Measurements from ENCODE around the gene SYTL3.
A peak's percentile ranks its signal among the peaks of the same experiment; 100 is the strongest.
"Not testable (repeated sequence)": the region's sequence is repeated elsewhere in the genome, so short reads cannot be mapped to it uniquely, and the experiment has no call there.

SYTL3 gene

DNA sequence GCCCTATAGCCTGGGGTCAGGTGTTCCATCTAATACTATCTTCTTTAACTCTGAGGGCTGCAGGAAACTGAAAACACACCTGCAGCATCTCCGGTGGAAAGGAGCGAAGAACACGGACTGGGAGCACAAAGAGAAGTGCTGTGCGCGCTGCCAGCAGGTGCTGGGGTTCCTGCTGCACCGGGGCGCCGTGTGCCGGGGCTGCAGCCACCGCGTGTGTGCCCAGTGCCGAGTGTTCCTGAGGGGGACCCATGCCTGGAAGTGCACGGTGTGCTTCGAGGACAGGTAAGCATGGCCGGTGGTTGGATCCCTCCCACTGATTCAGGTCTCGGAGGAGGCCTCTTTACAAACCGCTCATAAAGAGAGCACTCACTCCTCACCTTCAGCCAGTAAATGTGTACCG, 15.5 kb downstream of the SYTL3 start:
- DNase-seq, result no peak

DNA sequence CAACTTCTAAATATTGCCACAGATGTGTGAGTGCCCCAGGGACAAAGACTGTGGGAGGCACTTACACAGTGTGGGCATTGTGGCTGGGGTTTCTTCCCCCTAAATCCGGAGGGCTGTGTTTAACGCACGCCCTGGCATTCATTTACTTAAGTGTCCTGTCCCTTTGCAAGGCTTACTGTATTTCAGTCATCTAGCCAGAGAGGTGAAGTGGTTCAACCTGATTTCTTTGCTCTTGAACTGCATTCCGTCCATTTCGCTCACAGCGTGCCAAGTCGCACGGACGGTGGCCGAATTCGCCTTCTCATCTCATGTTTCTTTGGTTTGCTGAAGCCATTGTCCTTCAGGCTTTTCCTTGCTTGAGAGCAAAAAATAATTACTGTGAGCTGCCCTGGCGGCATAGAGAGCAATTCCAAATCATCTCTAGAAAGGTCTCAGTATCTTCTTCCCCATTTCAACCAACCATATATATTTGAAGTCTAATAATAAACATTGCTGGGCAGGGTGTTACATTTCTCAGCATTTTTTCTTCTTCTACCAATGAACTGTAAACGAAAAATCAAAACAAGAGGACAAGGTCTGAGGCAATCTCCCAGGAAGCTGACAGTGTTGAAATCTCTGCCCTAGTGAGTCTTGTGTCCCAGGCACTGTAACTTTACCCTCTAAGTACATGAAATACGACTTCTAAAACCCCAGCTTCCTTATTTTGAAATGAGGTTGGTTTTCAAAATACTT, 16.9 kb downstream of the SYTL3 start:
- DNase-seq, result peak; percentile 59

DNA sequence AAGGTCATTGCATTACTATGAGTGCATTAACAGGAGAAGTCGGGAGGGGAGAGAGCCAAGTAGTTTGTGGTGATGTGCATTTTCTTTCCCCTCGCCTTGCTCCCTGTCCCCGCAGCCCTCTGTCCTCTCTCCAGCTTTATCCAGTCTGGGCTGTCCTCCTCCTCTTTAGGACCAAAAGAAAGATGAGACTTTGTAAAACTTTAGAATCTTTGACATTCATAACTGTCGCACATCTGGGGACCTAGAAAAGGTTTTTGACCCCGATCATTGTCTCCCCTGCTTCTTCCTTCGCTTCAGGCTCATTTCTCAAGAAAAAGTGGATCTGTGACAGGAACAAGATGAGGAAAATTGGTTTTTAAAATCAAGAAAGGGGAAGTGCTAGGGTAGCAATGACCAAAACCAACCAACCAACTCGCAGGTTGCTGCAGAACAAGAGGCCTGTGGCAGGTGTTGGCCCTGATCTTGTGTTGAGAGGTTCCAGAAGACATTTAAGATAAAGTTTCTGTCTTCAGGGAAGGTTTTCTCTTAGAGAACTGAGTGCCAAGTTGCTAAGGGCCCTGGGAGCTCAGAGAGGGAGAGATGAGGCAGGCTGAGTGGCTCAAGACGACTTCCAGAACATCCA, 17.6 kb downstream of the SYTL3 start:
- no peak for DNase-seq

DNA sequence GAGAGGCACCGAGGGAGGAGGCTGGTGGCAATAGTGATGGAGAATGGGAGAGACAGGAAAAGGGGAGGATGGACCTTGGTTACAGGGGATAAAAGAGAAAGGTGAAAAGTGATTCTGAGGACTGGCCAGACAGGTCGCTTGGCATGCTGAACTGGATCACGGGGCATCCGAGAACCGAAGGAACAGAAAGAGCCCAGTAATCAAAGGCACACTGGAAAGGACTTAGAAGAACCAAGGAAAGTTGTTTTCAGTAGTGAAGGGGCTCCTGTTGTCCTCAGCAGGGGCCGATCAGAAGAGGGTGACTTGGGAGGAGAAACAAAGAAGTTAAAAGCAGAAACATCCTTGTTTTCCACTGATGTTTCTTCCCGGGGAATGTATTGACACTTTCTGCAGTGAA, 18.9 kb downstream of the SYTL3 start:
- DNase-seq, result no peak

DNA sequence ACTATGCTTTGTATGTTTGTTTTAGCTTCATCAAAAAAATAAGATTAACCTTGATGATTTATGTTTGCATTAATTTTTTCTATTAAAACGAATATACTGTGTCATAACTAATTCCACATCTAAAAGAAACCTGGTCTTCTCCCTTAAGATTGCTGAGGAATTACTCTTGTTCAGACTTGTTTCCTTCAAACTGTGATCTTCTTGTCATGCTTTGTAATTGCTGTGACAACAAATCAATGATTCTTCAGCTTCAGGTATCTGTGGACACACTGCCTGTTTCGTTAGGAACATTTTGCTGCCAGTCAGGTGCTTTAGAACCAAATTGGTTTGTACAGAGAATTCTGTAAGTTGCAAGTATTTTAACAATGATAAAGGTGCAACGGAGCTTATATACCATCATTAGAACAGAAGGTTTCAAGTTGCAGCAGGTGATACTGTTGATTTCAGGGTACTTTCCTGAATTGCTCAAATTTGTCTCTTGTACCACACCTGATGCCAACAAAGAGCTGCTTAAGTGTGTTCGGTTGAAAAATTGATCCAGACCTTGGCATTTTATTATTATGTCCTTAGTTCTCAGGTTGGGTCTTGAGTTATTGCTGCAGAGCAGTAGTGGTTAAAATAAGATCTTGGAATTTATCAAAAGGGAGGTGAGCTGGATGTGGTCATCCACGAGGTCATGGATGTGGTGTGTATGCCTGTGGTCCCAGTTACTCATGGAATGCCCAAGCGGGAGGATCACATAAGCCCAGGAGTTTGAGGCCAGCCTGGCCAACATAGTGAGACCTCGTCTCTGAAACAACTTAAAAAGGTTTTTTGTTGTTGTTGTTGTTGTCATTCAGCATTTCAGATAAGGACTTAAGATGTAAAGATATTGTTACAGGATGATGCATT, 19.5 kb downstream of the SYTL3 start:
- no peak for DNase-seq

DNA sequence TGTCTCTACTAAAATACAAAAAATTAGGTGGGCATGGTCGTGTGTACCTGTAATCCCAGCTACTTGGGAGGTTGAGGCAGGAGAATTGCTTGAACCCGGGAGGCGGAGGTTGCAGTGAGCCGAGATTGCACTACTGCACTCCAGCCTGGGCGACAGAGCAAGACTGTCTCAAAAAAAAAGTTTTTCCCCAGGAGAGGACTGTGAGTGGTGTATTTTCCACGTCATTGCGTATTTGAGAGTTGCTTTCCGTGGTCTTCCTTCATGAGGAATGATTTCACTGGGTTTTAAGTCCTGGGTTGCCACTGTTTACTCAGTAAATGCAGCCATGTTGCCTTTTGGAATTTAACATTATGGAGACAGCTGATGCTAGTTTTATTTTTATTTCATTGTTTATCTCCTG, 22.3 kb downstream of the SYTL3 start:
- DNase-seq, result not testable (repeated sequence)

DNA sequence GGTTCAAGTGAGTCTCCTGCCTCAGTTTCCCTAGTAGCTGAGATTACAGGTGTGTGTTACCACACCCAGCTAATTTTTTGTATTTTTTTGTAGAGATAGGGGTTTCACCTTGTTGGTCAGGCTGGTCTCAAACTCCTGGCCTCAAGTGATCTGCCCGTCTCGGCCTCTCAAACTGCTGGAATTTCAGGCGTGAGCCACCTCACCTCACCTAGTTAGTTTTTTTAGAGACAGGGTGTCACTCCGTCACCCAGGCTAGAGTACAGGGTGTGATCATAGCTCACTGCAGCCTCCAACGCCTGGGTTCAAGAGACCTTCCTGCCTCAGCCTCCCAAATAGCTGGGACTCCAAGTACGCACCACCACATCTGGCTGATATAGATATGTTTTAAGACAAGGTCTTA, 22.9 kb downstream of the SYTL3 start:
- DNase-seq, result no peak

DNA sequence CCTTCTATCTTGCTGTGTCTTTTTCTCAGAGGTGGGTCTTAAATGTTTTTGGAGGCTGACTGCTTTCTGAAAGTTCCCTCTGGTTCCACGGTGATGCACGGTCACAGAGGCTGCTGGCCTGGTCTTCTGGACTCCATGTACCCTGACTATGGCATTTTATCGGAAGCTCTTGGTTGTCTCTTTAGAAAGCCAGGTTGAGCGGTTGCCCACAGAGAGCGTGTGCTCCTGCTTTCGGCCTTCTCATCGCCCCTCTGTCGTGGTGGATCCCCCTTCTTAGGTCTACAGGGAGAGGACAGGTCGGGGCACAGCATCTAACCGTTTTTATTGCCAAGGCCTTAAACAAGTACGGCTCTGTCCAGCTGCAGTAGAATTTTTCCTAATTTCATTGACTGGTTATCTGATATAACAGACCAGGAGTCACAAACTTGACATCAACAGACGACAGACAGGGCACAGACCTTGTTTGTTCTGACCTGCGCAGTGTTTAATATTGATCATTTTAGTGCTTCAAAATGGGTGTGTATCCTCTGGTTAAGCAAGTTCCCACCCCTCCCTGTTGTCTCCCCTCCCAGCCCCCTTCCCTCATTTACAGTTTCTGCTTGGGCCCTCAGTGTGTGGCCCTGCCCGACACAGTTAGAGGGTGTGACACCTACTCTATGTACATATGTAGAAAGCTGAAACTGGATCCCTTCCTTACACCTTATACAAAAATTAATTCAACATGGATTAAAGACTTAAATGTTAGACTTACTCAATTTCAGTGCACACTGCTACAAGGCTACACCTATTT, 24.7 kb downstream of the SYTL3 start:
- no peak for DNase-seq

DNA sequence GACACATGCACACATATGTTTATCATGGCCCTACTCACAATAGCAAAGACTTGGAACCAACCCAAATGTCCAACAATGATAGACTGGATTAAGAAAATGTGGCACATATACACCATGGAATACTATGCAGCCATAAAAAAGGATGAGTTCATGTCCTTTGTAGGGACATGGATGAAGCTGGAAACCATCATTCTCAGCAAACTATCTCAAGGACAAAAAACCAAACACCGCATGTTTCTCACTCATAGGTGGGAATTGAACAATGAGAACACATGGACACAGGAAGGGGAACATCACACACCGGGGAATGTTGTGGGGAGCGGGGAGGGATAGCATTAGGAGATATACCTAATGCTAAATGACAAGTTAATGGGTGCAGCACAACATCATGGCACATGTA, 27.2 kb downstream of the SYTL3 start:
- not testable (repeated sequence) for DNase-seq

DNA sequence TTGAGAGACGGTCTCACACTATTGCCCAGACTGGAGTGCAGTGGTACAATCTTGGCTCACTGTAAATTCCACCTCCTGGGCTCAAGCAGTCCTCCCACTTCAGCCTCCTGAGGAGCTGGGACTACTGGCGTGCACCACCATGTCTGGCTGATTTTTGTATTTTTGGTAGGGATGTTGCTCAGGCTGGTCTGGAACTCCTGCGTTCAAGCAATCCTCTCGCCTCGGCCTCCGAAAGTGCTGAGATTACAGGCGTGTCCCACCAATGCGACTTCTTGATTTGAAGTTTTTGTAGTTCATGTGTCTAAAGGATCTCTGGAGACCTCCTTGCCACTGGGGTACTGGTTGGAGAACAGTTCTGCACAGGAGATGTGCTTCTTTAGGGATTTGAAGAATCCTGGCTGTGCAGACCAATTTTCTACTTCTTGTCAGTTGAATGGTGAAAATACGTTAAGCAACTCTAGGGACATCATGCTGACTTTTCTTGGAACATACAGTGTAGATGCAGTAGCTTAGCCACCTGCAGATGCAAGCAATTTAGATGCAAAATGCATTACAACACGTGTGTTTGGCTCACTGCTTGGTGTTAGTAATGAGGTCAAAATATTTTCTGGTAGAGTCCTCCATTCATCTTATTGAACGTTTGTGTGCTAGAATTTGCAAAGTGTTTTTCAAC, 28.2 kb downstream of the SYTL3 start:
- no peak for DNase-seq

DNA sequence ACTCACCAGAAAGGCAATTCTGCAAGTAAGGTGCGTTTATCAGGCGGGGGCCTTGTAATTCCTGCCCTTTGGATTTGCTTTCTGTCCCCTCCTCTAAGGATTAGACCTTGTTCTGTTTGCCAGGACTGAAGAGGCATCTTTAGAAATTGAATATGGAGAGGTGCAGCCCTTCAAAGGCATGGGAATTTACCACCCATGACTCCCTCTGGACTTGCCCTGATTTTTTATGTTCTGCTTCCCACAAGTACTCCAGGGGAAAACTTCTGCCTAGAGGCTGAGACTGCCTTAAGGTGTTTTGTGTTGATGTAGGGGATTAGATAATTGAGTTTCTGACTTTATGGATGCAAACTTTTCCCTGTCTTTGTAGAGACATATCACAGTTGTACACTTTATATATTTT, 30.2 kb downstream of the SYTL3 start:
- no peak for DNase-seq

DNA sequence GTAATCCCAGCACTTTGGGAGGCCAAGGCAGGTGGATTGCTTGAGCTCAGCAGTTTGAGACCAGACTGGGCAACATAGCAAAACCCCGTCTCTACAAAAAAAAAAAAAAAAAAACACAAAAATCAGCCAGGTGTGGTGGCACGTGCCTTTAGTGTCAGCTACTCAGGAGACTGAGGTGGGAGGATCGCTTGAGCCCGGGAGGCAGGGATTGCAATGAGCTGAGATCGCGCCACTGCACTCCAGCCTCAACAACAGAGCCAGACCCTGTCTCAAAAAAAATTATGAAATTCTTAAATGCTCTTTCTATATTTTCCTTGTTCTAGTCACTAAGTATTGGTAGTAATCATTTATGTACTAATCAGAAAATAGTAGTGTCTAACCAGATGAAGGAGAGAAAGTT, 30.6 kb downstream of the SYTL3 start:
- DNase-seq, result no peak

DNA sequence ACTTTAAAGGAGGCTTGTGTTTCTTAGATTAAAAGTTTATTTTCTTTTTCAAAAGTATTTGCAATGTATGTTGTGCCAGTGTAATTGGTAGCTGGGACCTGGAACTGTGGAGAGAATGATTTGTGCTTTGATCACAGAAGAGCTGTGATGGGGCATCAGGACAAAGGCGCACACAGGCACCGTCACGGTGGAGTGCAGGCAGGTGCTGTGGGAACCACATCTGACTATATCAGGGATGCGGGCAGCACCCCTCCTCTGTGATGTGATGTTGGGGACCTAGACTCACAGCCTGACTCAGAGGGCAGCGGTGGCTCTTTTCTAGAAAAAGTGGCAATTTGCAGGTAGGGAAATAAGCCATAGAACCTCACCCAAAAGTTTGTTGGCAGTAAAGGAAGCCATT, 34.5 kb downstream of the SYTL3 start:
- DNase-seq, result no peak

DNA sequence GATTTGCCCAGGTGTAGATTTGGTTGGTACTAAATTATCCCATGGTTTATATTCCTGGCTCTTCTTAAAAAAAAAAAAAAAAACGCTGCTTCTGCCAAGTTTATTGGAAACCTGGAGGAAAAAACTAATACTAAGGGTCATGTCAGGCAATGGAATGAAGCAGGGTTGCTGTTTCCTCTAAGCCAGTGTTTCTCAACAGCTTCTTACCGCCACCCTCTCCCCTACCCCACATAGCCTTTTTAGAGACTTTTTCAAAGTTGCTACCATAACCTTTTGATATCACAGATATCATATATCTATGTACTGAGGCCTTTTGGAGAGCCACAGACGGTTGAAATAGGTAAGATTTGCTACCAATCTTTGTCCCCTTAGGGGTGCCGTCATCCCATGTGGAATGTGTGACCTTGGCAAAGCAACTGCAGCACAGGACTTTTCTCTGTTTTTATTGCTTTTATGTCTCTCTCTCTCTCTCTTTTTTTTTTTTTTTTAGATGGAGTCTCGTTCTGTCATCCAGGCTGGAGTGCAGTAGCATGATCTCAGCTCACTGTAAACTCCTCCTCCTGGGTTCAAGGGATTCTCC, 35.0 kb downstream of the SYTL3 start:
- no peak for DNase-seq

DNA sequence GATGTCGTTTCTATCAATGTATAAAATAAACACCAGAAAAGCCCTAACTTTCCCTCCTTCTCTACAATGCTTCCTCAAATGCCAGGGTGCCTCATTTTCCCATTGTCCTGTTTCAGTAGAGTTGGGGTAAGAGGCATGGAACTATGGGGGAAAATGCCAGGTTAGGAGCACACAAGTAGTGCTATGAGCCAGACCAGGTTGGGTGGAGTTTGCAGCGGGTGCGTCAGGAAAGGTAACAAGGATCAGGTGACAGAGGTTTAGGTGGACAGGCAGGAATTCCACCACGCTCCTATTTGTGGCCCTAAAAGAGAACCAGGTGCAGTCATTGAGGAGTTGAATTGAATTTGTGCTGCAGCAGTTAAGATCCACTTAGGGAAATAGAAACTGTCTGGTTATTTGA, 36.5 kb downstream of the SYTL3 start:
- peak; percentile 24 for DNase-seq

DNA sequence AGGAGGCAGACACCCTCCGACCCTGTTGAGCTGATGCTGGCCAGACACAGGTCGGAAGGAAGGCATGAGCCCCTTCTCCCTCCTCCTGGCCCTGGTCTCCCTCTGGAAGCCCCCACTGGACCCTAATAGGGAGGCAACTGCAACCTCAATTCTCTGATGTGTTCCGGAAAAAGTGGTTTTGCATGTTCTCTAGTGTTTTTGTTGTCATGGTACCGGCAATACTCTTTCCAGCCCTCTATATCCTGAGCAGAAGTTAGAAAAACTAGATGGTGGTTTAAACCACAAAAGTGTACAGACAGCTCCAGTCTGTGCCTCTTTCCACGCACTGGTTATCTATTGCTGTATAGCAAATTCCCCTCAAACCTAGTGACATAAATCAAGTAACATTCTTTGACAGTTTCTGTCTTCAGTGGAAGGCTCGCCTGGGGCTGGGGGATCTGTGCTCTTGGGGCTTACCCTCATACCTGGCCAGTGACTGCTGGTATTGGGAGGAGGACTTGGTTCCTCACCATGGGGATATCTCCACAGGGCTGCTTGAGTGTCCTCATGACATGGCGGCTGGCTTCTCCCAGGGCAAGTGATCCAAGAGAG, 37.0 kb downstream of the SYTL3 start:
- DNase-seq, result no peak

DNA sequence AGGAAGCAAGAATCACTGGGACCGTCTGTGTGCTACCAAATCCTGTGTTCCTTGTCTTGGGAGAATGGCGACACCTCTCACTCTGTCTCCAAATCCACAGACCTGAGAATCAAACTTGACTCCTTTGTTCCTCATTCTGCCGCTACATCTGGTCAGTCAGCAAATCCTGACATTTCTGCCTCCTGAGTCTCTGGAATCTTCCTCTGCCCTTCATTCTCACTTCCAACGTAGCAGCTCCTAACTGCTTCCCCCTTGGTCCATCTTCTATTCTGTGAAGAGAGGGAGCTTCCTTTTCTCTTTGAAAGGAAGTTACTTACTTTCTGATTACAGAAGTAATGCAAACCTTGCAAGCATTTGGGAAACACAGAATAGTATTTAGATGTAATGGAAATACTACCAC, 37.7 kb downstream of the SYTL3 start:
- DNase-seq, result no peak

DNA sequence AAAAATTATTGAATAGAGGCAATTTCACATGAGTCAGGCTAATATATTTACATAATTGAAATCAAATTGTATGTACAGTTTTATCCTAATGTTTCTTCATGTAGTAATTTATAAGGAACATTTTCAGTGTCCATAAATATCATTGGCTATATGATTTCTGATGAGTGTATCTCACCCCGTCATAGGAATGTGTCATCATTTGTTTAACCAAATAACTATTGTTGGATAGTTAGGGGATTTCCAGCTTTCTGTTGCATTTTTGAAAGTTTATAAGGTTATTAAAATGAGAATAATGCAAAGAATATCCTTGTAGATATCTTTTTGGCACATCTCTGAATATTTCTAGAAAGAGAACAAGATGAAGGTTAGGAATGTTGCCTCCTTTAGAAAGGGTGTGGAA, 39.0 kb downstream of the SYTL3 start:
- DNase-seq, result no peak

DNA sequence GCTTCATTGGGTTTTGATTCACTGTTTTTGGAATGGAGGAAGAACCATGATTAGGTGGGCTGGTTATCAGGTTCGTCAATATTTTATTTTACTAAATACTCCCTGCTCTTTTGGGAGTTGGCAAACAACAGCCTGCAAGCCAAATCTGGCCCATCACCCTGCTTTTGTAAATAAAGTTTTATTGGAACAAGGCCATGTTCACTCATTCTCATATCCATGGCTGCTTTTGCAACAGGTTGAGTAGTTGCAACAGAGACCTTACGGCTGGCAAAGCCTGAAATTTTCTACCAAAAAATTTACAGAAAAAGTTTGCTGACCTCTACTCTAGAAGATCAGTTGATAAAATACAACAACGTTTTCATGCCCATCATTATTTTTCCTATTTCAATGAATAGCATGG, 45.1 kb downstream of the SYTL3 start:
- no peak for DNase-seq

DNA sequence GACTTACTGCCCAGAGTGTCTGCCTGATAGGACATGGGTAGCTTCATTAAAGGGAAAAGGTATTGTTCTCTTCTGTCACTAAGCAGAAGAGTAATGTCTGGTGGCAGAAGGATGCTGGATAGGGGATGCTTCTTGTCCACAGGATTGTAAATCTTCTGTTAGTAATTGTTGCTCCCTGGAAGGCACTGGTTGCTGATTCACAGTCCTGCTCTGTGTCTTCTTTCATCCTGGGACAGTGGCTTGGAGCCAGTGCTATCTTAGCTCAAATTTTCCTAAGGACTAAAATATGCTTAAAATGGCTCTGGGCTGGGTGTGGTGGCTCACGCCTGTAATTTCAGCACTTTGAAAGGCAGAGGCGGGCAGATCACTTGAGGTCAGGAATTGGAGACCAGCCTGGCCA, 48.0 kb downstream of the SYTL3 start:
- DNase-seq, result no peak

DNA sequence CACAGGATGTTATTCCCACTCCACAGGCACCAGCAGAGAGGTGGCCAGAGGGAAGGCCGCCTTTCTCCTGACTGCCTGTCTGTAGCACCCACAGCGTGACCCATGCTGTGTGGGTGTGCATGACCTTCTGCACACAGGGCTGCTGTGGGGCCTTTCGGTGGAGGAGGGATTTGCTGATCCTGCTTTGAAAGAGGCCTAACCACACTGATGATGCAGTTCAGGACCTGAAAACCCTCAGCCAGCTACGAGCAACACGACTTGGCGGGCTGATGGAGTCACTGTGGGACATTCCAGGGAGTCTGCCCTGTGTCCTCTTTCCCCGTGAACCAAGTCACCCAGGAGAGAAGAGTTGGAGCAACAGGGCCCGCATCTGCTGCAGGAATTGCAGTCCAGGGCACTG, 49.1 kb downstream of the SYTL3 start:
- DNase-seq, result no peak

DNA sequence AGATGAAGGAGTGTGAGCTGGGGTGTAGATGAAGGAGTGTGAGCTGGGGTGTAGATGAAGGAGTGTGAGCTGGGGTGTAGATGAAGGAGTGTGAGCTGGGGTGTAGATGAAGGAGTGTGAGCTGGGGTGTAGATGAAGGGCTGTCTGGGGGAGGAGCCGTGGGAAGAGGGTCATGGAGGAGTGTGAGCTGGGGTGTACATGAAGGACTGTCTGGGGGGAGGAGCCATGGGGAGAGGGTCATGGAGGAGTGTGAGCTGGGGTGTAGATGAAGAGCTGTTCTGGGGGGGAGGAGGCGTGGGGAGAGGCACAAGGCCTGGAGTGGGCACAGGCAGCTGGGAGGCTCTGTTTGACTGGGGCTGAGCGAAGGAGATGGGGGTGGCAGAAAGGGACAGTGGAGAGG, 51.4 kb downstream of the SYTL3 start:
- DNase-seq, result not testable (repeated sequence)

All from NCI-H510A (cell line).